ENCODE data around the gene MYPOP. TPM values are rescaled to one million over a fixed set of nuclear protein-coding genes. Genes with fewer than 3 reads are reported as not detected.

Gene MYPOP, protein sequence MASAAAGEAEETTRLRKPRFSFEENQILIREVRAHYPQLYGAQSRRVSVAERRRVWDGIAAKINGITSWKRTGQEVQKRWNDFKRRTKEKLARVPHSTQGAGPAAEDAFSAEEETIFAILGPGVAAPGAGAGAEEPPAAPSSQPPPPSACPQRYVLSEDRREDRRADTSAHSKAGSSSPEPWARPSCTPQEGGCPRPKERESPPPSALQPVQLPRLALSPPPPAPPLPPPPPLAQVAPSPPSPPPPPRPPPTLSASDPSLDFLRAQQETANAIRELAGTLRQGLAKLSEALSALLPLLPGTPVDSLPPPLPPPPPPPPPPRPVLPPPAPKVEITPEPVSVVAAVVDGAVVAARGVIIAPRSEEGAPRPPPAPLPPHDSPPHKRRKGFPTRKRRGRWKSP
- 1.8 and 2.5 TPM in 2 replicates for total RNA-seq (2014; rRNA removed; shearing (Covaris generic))

GRCh38 chr19:45901912-45902650, at the start of gene MYPOP:
TSS of gene MYPOP (minus strand) at chr19:45902613. CDS start at chr19:45901773, 840 bp downstream.
- no peak within 1 kb of the TSS for H3K27ac ChIP-seq
- no peaks in the 10 kb centered on the region for H3K27me3 ChIP-seq
- H3K4me3 ChIP-seq, result peak within 1 kb of the TSS; percentile 62
- peaks cover 5% of the 10 kb centered on the region; the same call in 1 of the 2 replicates for H3K36me3 ChIP-seq
- H3K9me3 ChIP-seq (replicated peaks), result no peaks in the 10 kb centered on the region
- DNase-seq, result peak in 1 of 2 experiments; percentile 30
- peaks cover 3% of the 10 kb centered on the region; the same call in 1 of the 2 replicates for H3K4me1 ChIP-seq

GRCh38 chr19:45947926-45948325, 45.5 kb upstream of the MYPOP start:
- H3K27ac ChIP-seq, result no peak overlapping the region
- H3K27me3 ChIP-seq, result no peaks in the 10 kb centered on the region; the same call in 1 of the 2 replicates

DNA sequence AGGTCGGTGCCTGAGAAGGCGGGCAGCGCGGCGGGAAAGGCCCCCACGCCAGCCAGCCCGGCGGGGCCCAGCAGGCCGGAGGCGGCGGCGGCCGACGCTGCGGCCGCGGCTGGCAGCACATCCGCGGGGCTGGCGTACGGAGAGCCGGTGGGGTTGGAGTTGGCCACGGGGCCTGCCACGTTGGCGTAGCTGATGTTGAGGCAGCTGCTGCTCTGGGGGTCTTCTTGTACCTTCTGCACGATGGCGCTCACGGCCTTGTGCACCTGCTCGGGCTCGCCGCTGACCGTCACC, 38.0 kb upstream of the MYPOP start:
- H3K27ac ChIP-seq, result no peak overlapping the region
- H3K27me3 ChIP-seq, result no peaks in the 10 kb centered on the region
- no peaks in the 10 kb centered on the region for H3K36me3 ChIP-seq
- H3K4me1 ChIP-seq, result no peaks in the 10 kb centered on the region
- no peak overlapping the region for H3K4me3 ChIP-seq
- no peaks in the 10 kb centered on the region for H3K9me3 ChIP-seq (replicated peaks)
- DNase-seq, result no peak

More at GRCh38 chr19:45947926-45948325, 45.5 kb upstream of the MYPOP start:
- no peaks in the 10 kb centered on the region for H3K4me1 ChIP-seq
- no peak for DNase-seq
- H3K4me3 ChIP-seq, result no peak overlapping the region
- H3K9me3 ChIP-seq (replicated peaks), result no peaks in the 10 kb centered on the region
- no peaks in the 10 kb centered on the region for H3K36me3 ChIP-seq

DNA sequence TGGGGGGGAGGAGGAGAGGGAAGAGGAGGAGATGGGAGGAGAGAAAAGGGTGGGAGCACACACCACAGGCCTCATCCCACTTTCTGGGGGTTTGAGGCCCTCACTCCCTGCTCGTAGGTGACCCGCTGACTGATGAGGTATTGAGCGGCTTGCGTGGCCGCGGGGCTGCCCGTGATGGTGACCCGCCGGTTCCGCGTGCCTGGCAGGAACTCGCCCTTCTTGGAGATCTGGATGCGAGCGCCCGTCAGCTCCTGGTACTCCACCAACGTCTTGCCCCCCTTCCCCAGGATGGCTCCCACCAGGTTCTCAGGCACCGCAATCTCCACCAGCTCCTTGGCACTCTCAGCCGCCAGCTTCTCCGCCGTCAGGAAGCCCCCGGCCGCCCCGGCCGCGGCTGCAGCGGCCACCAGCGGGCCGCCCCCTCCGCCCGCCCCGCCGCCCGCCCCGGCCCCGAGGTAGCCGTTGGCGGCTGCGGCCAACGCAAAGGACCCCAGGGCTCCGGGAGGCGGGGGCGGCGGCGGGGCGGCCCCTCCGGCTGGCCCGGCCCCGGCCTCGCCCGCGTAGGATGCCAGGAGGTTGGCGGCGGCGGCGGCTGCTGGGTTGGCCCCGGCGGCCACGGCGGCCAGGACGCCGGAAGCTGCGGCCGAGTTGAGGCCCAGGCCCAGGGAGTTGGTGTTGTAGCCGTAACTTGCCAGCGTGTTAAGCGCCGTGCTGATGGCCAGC, 37.5 kb upstream of the MYPOP start:
- Histone ChIP-seq H3K27me3 (no peaks in the 10 kb centered on the region), H3K4me1 (no peaks in the 10 kb centered on the region), H3K27ac (no peak overlapping the region), H3K9me3 (replicated peaks) (no peaks in the 10 kb centered on the region), H3K4me3 (no peak overlapping the region), H3K36me3 (no peaks in the 10 kb centered on the region)
- no peak for DNase-seq

- H3K27ac ChIP-seq, result no peak overlapping the region
- no peaks in the 10 kb centered on the region for H3K9me3 ChIP-seq (replicated peaks)
- H3K4me3 ChIP-seq, result no peak overlapping the region
- H3K36me3 ChIP-seq, result no peaks in the 10 kb centered on the region
- no peak for DNase-seq
- no peaks in the 10 kb centered on the region for H3K4me1 ChIP-seq
- peaks cover 3% of the 10 kb centered on the region; the same call in 1 of the 2 replicates for H3K27me3 ChIP-seq
Observed at GRCh38 chr19:45938733-45939319, 36.4 kb upstream of the MYPOP start.

DNA sequence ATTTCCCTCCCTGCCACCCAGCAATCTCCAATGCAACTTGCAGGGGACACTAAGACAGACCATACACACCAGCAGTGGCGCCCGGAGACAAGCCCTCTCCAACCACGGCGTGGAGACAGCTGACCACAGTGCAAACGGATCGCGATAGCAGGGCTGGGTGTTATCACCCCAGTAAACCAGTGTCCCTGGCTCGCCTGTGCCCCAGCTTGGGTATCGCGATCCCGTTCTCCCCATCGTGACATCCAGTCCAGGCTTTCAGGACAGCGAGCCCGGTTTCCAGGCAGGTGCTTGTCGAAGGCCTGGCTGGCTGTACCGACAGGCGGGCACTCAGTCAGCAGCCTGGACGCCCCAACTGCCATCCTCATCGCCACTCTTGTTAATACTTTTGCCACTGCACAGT, 32.9 kb upstream of the MYPOP start:
- DNase-seq, result no peak
- Histone ChIP-seq H3K4me1 (no peaks in the 10 kb centered on the region), H3K36me3 (no peaks in the 10 kb centered on the region), H3K27ac (no peak overlapping the region), H3K27me3 (peaks cover 3% of the 10 kb centered on the region; the same call in 1 of the 2 replicates), H3K9me3 (replicated peaks) (no peaks in the 10 kb centered on the region), H3K4me3 (no peak overlapping the region)

GRCh38 chr19:45934551-45935230, 32.3 kb upstream of the MYPOP start:
- DNase-seq, result no peak
- peaks cover 3% of the 10 kb centered on the region; the same call in 1 of the 2 replicates for H3K27me3 ChIP-seq

DNA sequence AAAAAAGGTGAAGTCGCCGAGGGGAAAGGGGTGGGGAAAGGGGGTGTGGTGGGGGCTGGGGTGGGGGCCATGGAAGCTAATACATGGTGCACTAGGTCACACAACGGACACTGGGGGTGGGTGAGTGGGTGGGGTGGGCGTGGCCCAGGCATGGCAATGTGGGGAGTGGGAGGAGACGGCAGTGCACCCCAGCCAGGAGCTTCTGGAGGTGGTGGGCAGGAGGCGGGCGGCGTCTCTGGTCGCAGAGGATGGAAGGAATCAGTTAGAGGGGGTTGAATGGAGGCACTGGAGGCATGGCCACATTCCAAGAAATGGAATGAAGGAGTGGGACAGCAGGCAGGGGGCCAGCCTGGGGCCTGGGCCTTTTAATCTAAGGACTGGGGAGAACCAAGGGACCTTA, 31.3 kb upstream of the MYPOP start:
- Histone ChIP-seq H3K36me3 (no peaks in the 10 kb centered on the region), H3K27ac (no peak overlapping the region), H3K27me3 (peaks cover 3% of the 10 kb centered on the region; the same call in 1 of the 2 replicates), H3K9me3 (replicated peaks) (no peaks in the 10 kb centered on the region), H3K4me1 (no peaks in the 10 kb centered on the region), H3K4me3 (no peak overlapping the region)
- DNase-seq, result no peak

More at GRCh38 chr19:45934551-45935230, 32.3 kb upstream of the MYPOP start:
- H3K4me3 ChIP-seq, result no peak overlapping the region
- no peak overlapping the region for H3K27ac ChIP-seq
- no peaks in the 10 kb centered on the region for H3K36me3 ChIP-seq
- H3K9me3 ChIP-seq (replicated peaks), result no peaks in the 10 kb centered on the region
- H3K4me1 ChIP-seq, result no peaks in the 10 kb centered on the region

DNA sequence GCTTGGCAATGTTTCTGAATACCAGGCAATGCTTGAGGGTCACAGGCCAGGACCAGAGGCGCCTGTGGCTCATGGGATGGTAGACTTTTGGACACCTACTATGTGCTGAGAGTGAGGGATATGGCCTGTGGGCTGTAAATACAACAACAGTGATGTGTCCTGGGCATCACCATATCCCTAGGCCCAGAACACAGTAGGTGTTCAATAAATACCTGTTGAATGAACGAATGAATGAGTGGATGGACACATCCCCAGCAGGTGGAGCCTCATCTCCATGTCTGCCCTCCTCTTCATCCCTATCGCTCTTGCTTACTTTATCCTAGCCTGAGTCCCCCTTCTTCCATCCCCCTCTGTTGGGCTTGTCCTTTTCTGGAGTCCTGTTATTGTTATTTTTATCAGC, 28.6 kb upstream of the MYPOP start:
- H3K27me3 ChIP-seq, result peaks cover 3% of the 10 kb centered on the region; the same call in 1 of the 2 replicates
- H3K4me3 ChIP-seq, result no peak overlapping the region
- no peak for DNase-seq
- H3K36me3 ChIP-seq, result no peaks in the 10 kb centered on the region
- no peaks in the 10 kb centered on the region for H3K9me3 ChIP-seq (replicated peaks)
- no peak overlapping the region for H3K27ac ChIP-seq
- H3K4me1 ChIP-seq, result no peaks in the 10 kb centered on the region

- H3K4me3 ChIP-seq, result no peak overlapping the region
- no peaks in the 10 kb centered on the region for H3K36me3 ChIP-seq
- H3K4me1 ChIP-seq, result no peaks in the 10 kb centered on the region
- DNase-seq, result no peak
- peaks cover 3% of the 10 kb centered on the region; the same call in 1 of the 2 replicates for H3K27me3 ChIP-seq
- no peak overlapping the region for H3K27ac ChIP-seq
- no peaks in the 10 kb centered on the region for H3K9me3 ChIP-seq (replicated peaks)
Observed at GRCh38 chr19:45929247-45929646, 26.8 kb upstream of the MYPOP start.

GRCh38 chr19:45927565-45928261, 25.3 kb upstream of the MYPOP start:
- H3K36me3 ChIP-seq, result no peaks in the 10 kb centered on the region

GRCh38 chr19:45924891-45925447, 22.6 kb upstream of the MYPOP start:
- Histone ChIP-seq H3K4me1 (peaks cover 4% of the 10 kb centered on the region; the same call in 1 of the 2 replicates), H3K27me3 (no peaks in the 10 kb centered on the region), H3K27ac (no peak overlapping the region), H3K36me3 (no peaks in the 10 kb centered on the region), H3K9me3 (replicated peaks) (no peaks in the 10 kb centered on the region), H3K4me3 (no peak overlapping the region)
- DNase-seq, result no peak

More at GRCh38 chr19:45927565-45928261, 25.3 kb upstream of the MYPOP start:
- Histone ChIP-seq H3K4me3 (peak overlapping the region; percentile 52), H3K27me3 (no peaks in the 10 kb centered on the region; the same call in 1 of the 2 replicates), H3K9me3 (replicated peaks) (no peaks in the 10 kb centered on the region), H3K4me1 (no peaks in the 10 kb centered on the region), H3K27ac (peak overlapping the region; percentile 19)
- peak; percentile 92 to 93 for DNase-seq

GRCh38 chr19:45922281-45922680, 19.9 kb upstream of the MYPOP start:
- H3K4me3 ChIP-seq, result no peak overlapping the region
- H3K4me1 ChIP-seq, result peaks cover 7% of the 10 kb centered on the region
- H3K27ac ChIP-seq, result no peak overlapping the region
- DNase-seq, result peak in 1 of 2 experiments; percentile 33
- H3K27me3 ChIP-seq, result no peaks in the 10 kb centered on the region
- no peaks in the 10 kb centered on the region for H3K9me3 ChIP-seq (replicated peaks)
- H3K36me3 ChIP-seq, result no peaks in the 10 kb centered on the region
